ENCODE data around the gene ZNF382.

DNA sequence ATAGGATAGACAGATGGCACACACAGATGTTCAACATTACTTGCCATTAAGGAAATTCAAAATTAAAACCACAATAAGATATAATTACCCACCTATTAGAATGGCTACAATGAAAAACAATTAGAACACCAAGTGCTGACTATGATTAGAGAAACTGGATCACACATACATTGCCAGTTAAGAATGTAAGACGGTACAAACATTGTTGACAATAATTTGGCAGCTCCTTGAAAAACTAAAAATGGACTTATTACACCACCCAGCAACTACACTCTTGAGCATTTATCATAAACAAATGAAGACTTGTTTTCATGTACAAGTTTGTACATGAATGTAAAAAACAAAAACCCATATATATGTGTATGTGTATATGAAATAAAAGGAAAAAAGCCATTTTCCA lies 47.8 kb downstream of the ZNF382 start:
- TF ChIP-seq USF2 (IDR thresholded peaks at IDR 0.05; ENCODE audit: borderline replicate concordance, low read depth, low read length) (no peak), PBX3 (IDR thresholded peaks at IDR 0.05) (no peak), MXI1 (IDR thresholded peaks at IDR 0.05; ENCODE audit: low read depth, low read length) (no peak), POLR2AphosphoS5 (IDR thresholded peaks at IDR 0.05; ENCODE audit: low read depth, low read length) (no peak), EZH2phosphoT487 (IDR thresholded peaks at IDR 0.05; ENCODE audit: borderline replicate concordance, low read depth) (no peak)
- TF ChIP-seq, protein P1, sequence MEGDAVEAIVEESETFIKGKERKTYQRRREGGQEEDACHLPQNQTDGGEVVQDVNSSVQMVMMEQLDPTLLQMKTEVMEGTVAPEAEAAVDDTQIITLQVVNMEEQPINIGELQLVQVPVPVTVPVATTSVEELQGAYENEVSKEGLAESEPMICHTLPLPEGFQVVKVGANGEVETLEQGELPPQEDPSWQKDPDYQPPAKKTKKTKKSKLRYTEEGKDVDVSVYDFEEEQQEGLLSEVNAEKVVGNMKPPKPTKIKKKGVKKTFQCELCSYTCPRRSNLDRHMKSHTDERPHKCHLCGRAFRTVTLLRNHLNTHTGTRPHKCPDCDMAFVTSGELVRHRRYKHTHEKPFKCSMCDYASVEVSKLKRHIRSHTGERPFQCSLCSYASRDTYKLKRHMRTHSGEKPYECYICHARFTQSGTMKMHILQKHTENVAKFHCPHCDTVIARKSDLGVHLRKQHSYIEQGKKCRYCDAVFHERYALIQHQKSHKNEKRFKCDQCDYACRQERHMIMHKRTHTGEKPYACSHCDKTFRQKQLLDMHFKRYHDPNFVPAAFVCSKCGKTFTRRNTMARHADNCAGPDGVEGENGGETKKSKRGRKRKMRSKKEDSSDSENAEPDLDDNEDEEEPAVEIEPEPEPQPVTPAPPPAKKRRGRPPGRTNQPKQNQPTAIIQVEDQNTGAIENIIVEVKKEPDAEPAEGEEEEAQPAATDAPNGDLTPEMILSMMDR (IDR thresholded peaks at IDR 0.05): no peak
- TF ChIP-seq, protein P2, sequence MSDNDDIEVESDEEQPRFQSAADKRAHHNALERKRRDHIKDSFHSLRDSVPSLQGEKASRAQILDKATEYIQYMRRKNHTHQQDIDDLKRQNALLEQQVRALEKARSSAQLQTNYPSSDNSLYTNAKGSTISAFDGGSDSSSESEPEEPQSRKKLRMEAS (IDR thresholded peaks at IDR 0.05; ENCODE audit: low read depth): no peak
